HL-60 (cell line): ENCODE measurements around the gene SUSD4.

Experiments used
- DNase-seq, 2 experiments: peaks; one replicate each; pipeline ENCODE4 v3.0.0-alpha.2; 2010 to 2020; ENCODE audit warnings: low read depth in 1 of 2, low spot score in 1 of 2
- H3K27ac ChIP-seq: fragments of 250-450 bp; sonication (Bioruptor Pico); replicated peaks from 2 replicates; pipeline ENCODE4 v1.5.1; 2020; ENCODE audit warnings: mild to moderate bottlenecking, moderate library complexity
- H3K27me3 ChIP-seq: fragments of 250-450 bp; sonication (Bioruptor Pico); 2 replicates; pipeline ENCODE4 v1.5.1; 2021; ENCODE audit warnings: mild to moderate bottlenecking, moderate library complexity; ENCODE audit not compliant: insufficient read depth, poor library complexity, severe bottlenecking
- H3K4me3 ChIP-seq: replicated peaks from 2 replicates; pipeline ENCODE4 v1.5.1; 2011; ENCODE audit warnings: mild to moderate bottlenecking, control low read depth, low read length; ENCODE audit not compliant: insufficient read depth
- CTCF ChIP-seq: IDR thresholded peaks from one replicate; pipeline ENCODE4 v1.5.1; 2011; ENCODE audit warnings: low read length, control low read depth, inconsistent platforms; ENCODE audit not compliant: insufficient read depth
- GABPA ChIP-seq: IDR thresholded peaks from 2 replicates; pipeline ENCODE4 v1.6.1; 2012; ENCODE audit warnings: low read depth
- POLR2AphosphoS5 ChIP-seq: IDR thresholded peaks from 2 replicates; pipeline ENCODE4 v1.6.1; 2012; ENCODE audit warnings: low read depth
- SPI1 ChIP-seq: IDR thresholded peaks from 2 replicates; pipeline ENCODE4 v1.6.1; 2012; ENCODE audit warnings: low read depth, mild to moderate bottlenecking, borderline replicate concordance
- TF ChIP-seq, protein P1 (sequence below): IDR thresholded peaks from 2 replicates; pipeline ENCODE4 v1.6.1; 2012; ENCODE audit warnings: low read depth; ENCODE audit not compliant: insufficient replicate concordance

The SUSD4 gene

GRCh38 chr1:223248001-223248769 lies 115.8 kb downstream of the SUSD4 start:
- no peak overlapping the region for H3K27ac ChIP-seq
- no peaks in the 10 kb centered on the region for H3K27me3 ChIP-seq
- TF ChIP-seq POLR2AphosphoS5 (no peak), CTCF (no peak), GABPA (no peak), SPI1 (no peak)
- TF ChIP-seq, protein P1, sequence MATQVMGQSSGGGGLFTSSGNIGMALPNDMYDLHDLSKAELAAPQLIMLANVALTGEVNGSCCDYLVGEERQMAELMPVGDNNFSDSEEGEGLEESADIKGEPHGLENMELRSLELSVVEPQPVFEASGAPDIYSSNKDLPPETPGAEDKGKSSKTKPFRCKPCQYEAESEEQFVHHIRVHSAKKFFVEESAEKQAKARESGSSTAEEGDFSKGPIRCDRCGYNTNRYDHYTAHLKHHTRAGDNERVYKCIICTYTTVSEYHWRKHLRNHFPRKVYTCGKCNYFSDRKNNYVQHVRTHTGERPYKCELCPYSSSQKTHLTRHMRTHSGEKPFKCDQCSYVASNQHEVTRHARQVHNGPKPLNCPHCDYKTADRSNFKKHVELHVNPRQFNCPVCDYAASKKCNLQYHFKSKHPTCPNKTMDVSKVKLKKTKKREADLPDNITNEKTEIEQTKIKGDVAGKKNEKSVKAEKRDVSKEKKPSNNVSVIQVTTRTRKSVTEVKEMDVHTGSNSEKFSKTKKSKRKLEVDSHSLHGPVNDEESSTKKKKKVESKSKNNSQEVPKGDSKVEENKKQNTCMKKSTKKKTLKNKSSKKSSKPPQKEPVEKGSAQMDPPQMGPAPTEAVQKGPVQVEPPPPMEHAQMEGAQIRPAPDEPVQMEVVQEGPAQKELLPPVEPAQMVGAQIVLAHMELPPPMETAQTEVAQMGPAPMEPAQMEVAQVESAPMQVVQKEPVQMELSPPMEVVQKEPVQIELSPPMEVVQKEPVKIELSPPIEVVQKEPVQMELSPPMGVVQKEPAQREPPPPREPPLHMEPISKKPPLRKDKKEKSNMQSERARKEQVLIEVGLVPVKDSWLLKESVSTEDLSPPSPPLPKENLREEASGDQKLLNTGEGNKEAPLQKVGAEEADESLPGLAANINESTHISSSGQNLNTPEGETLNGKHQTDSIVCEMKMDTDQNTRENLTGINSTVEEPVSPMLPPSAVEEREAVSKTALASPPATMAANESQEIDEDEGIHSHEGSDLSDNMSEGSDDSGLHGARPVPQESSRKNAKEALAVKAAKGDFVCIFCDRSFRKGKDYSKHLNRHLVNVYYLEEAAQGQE, result no peak
- no peak overlapping the region for H3K4me3 ChIP-seq
- DNase-seq, result no peak

GRCh38 chr1:223246476-223247112 lies 117.4 kb downstream of the SUSD4 start:
- Histone ChIP-seq H3K27me3 (peaks cover 2% of the 10 kb centered on the region), H3K27ac (no peak overlapping the region), H3K4me3 (no peak overlapping the region)
- DNase-seq, result no peak
- TF ChIP-seq, protein P1, result no peak
- TF ChIP-seq CTCF, result no peak

GRCh38 chr1:223245983-223246382 lies 118.0 kb downstream of the SUSD4 start:
- TF ChIP-seq POLR2AphosphoS5 (no peak), GABPA (no peak), CTCF (no peak), SPI1 (no peak)
- TF ChIP-seq, protein P1, result no peak
- Histone ChIP-seq H3K27ac (no peak overlapping the region), H3K4me3 (no peak overlapping the region), H3K27me3 (peaks cover 2% of the 10 kb centered on the region)
- no peak for DNase-seq
